B cell (primary cell): ENCODE data around the gene SAPCD2. TPM values are rescaled to one million over a fixed set of nuclear protein-coding genes. Genes with fewer than 3 reads are reported as not detected.

Experiments used
- ATAC-seq: fragments of 200-7000 bp; cut with Tn5 transposase; one replicate; pipeline ENCODE4 v1.10.0; 2021; ENCODE audit warnings: low read depth, mild to moderate bottlenecking, moderate number of reproducible peaks, moderate library complexity
- CTCF ChIA-PET: fragments of 350-600 bp; sonication (Branson Sonifier 250); formaldehyde crosslinking; loops from one replicate; lab custom pipeline; 2021; ENCODE audit warnings: antibody characterized with exemption, inconsistent platforms; lab: Charles Lee
- POLR2A ChIA-PET: fragments of 350-600 bp; sonication (Branson Sonifier 250); formaldehyde crosslinking; loops from one replicate; lab custom pipeline; 2021; ENCODE audit warnings: antibody characterized with exemption; lab: Charles Lee
- DNase-seq: peaks from one replicate; pipeline ENCODE4 v3.0.0; 2013
- H2AFZ ChIP-seq: 2 replicates; pipeline ENCODE4 v1.6.1; 2012; ENCODE audit warnings: mild to moderate bottlenecking, low read depth, low read length; ENCODE audit not compliant: insufficient read depth, poor library complexity, severe bottlenecking
- H3K27ac ChIP-seq, 2 donors: 1 replicate in 1 of 2; 2 replicates in 1 of 2; pipeline ENCODE4 v1.5.1; 2012 to 2013; ENCODE audit warnings: low read length in 2 of 2, mild to moderate bottlenecking in 2 of 2, moderate library complexity in 1 of 2
- H3K27me3 ChIP-seq, 4 experiments: fragments of 200-600 bp in 1 of 4; sonication (generic) in 1 of 4; replicated peaks in 1 of 4; 1 replicate in 2 of 4; 2 replicates in 2 of 4; pipeline versions ENCODE4 v1.6.1 to v1.7.0; 2013 to 2016; ENCODE audit warnings: low read length in 3 of 4, mild to moderate bottlenecking in 2 of 4, mixed read lengths in 1 of 4, moderate library complexity in 1 of 4; ENCODE audit not compliant: insufficient read depth in 4 of 4, control insufficient read depth in 3 of 4; ENCODE audit errors: control extremely low read depth in 1 of 4
- H3K36me3 ChIP-seq, 2 experiments: replicated peaks in 1 of 2; 1 replicate in 1 of 2; 2 replicates in 1 of 2; pipeline versions ENCODE4 v1.6.1 to v1.7.1; 2013; ENCODE audit warnings: low read length in 1 of 2; ENCODE audit not compliant: insufficient read depth in 2 of 2, control insufficient read depth in 1 of 2; ENCODE audit errors: control extremely low read depth in 1 of 2, extremely low read depth in 1 of 2
- H3K4me1 ChIP-seq, 2 donors: fragments of 200-600 bp in 1 of 2; sonication (generic) in 1 of 2; 1 replicate in 1 of 2; 2 replicates in 1 of 2; pipeline versions ENCODE4 v1.5.1 to v1.6.1; 2013 to 2017; ENCODE audit warnings: low read length in 2 of 2; ENCODE audit not compliant: control insufficient read depth in 2 of 2, insufficient read depth in 2 of 2
- H3K4me2 ChIP-seq: replicated peaks from 2 replicates; pipeline ENCODE3; 2012; ENCODE audit warnings: mild to moderate bottlenecking, low read depth, low read length; ENCODE audit not compliant: poor library complexity, severe bottlenecking
- H3K4me3 ChIP-seq, 5 experiments: fragments of 200-600 bp in 1 of 5; sonication (generic) in 1 of 5; 1 replicate in 3 of 5; 2 replicates in 2 of 5; pipeline versions ENCODE4 v1.5.1 to v1.7.0; 2011 to 2016; ENCODE audit warnings: low read length in 4 of 5, mild to moderate bottlenecking in 4 of 5, low read depth in 2 of 5, control low read depth in 1 of 5, moderate library complexity in 1 of 5; ENCODE audit not compliant: insufficient read depth in 1 of 5; ENCODE audit errors: control extremely low read depth in 1 of 5, extremely low read depth in 1 of 5
- H3K79me2 ChIP-seq: fragments of 200-600 bp; sonication (generic); one replicate; pipeline ENCODE4 v1.6.0; 2016; ENCODE audit warnings: low read length; ENCODE audit not compliant: control insufficient read depth, insufficient read depth
- H3K9ac ChIP-seq: fragments of 200-600 bp; sonication (generic); 2 replicates; pipeline ENCODE4 v1.6.1; 2017; ENCODE audit warnings: mild to moderate bottlenecking, low read length, moderate library complexity
- H3K9me3 ChIP-seq, 3 donors: one replicate each; pipeline versions ENCODE4 v1.6.1 to v1.7.1; 2013; ENCODE audit warnings: low read length in 2 of 3; ENCODE audit not compliant: control insufficient read depth in 2 of 3, insufficient read depth in 1 of 3; ENCODE audit errors: control extremely low read depth in 1 of 3
- H4K20me1 ChIP-seq: 2 replicates; pipeline ENCODE4 v1.6.0; 2012; ENCODE audit warnings: mild to moderate bottlenecking, low read length; ENCODE audit not compliant: insufficient read depth, control insufficient read depth, poor library complexity, severe bottlenecking
- H3K27ac Mint-ChIP-seq: one replicate; pipeline ENCODE4 v1.8.0; 2021; ENCODE audit warnings: mixed read lengths
- H3K27me3 Mint-ChIP-seq: one replicate; pipeline ENCODE4 v1.8.0; 2021; ENCODE audit warnings: mixed read lengths
- H3K4me1 Mint-ChIP-seq: one replicate; pipeline ENCODE4 v1.8.0; 2021; ENCODE audit warnings: mixed read lengths
- H3K4me3 Mint-ChIP-seq: one replicate; pipeline ENCODE4 v1.8.0; 2021; ENCODE audit warnings: mixed read lengths
- H3K9me3 Mint-ChIP-seq: one replicate; pipeline ENCODE4 v1.8.0; 2022; ENCODE audit warnings: mixed read lengths; ENCODE audit not compliant: insufficient read depth
- CTCF ChIP-seq: fragments of 200-600 bp; IDR thresholded peaks from one replicate; pipeline ENCODE4 v1.8.0; 2022; ENCODE audit warnings: antibody characterized with exemption, mild to moderate bottlenecking
- EZH2 ChIP-seq: IDR thresholded peaks from 2 replicates; pipeline ENCODE4 v1.6.1; 2012; ENCODE audit warnings: borderline replicate concordance, low read depth, mild to moderate bottlenecking, moderate library complexity, low read length; ENCODE audit not compliant: insufficient read depth, poor library complexity, severe bottlenecking
- WGBS: methylation state at CpG from one replicate; pipeline ENCODE4 v1.1.5; 2013; ENCODE audit warnings: missing lambda C conversion rate; ENCODE audit not compliant: insufficient coverage; 5-methylcytosine and 5-hydroxymethylcytosine counted together
- intact Hi-C: fragments of 100-400 bp; cut with micrococcal nuclease; formaldehyde crosslinking; loops from one replicate; pipeline ENCODE4 v1.10.0; 2022
- polyA plus RNA-seq: library from polyadenylated mRNA; depleted of rRNA; stranded (reverse); fragments of >200 nt; gene quantifications from 2 replicates; pipeline ENCODE4 v1.2.3, GENCODE V29; 2012
- total RNA-seq, 2 donors: library from RNA; stranded (reverse); fragments of 120-200 nt in 1 of 2; gene quantifications; 1 replicate in 1 of 2; 2 replicates in 1 of 2; pipeline versions ENCODE4 v1.2.3 to v1.2.4, GENCODE V29; 2013 to 2022

SAPCD2 gene
- total and polyA plus RNA-seq, 2 donors (not counting 1 experiment from before 2014, with no cell fraction given) = 0.39 to 0.69 TPM

- POLR2A ChIA-PET = interaction anchor here (0.9 to 1.2 kb wide), 4 partner anchors 10 to 21 kb away, joined by 3 read pairs; partner anchors contain the start of gene FUT7
- H3K27me3 Mint-ChIP-seq = no peaks in the 10 kb centered on the region
- ATAC-seq = no peak
- TF ChIP-seq CTCF = no peak
- no peak for TF ChIP-seq EZH2
- H3K9me3 Mint-ChIP-seq = no peaks in the 10 kb centered on the region
- no peak overlapping the region for H3K27ac ChIP-seq
- no peak overlapping the region for H3K9ac ChIP-seq
- H3K27ac Mint-ChIP-seq = no peak overlapping the region
- H3K36me3 ChIP-seq = peaks cover 0 to 5% of the 10 kb centered on the region in 2 experiments
- no peak overlapping the region for H3K4me3 ChIP-seq
- H2AFZ ChIP-seq = no peak overlapping the region
- WGBS = 97% methylated on average over 32 of the region's 32 CpGs
- peaks cover 0 to 3% of the 10 kb centered on the region in 2 donors for H3K4me1 ChIP-seq
- H3K4me3 Mint-ChIP-seq = no peak overlapping the region
- H3K4me2 ChIP-seq = no peak overlapping the region
- no peaks in the 10 kb centered on the region for H4K20me1 ChIP-seq
- H3K4me1 Mint-ChIP-seq = peaks cover 5% of the 10 kb centered on the region
- intact Hi-C loops = no loop called here
- H3K9me3 ChIP-seq = peaks cover 0 to 9% (median 0%) of the 10 kb centered on the region in 3 donors
- DNase-seq = no peak
- no peaks in the 10 kb centered on the region for H3K27me3 ChIP-seq
- no peaks in the 10 kb centered on the region for H3K79me2 ChIP-seq
- CTCF ChIA-PET = interaction anchor here (1.2 to 2.1 kb wide), 2 partner anchors 15 to 17 kb away, joined by 3 to 6 read pairs; no protein-coding TSS in a partner anchor
Measured at GRCh38 chr9:137020771-137021567, 49.4 kb downstream of the SAPCD2 start.
